ENCODE results near the gene KCNMB4. TPM values are rescaled to one million over a fixed set of nuclear protein-coding genes. Genes with fewer than 3 reads are reported as not detected.

The KCNMB4 gene

DNA sequence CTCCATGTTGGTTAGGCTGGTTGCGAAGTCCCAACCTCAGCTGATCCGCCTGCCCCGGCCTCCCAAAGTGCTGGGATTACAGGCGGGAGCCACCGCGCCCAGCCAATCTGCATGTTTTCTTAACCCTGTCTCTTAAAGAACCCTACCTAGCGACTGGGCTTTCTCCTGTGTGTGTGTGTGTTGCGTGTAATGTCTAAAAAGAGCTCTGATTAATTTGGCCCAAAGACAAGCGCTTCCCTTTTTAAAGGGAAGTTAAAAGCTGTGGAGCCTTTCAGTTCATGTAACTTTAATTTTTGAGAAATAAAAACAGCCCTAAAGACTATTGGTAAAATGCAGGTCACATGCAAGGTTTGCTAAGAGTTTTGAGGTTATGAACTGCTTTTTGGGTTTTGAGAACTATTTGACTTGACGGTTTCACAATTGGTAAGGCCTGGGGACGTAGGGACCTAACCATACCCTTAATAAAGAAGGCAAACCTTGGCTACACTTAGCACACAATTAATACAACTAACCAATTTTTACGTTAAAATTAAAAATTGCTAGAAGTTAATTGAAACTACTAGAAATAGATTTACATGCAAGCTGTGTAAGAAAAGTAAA lies 103.2 kb downstream of the KCNMB4 start:
- no peaks in the 10 kb centered on the region for H3K79me1 ChIP-seq (ENCODE audit: low read length)
- no peak overlapping the region for H3K4me2 ChIP-seq (ENCODE audit: low read length)
- no peaks in the 10 kb centered on the region for H3K27me3 ChIP-seq (ENCODE audit: insufficient read depth, low read length, poor library complexity)
- no peak overlapping the region for H4K5ac ChIP-seq (ENCODE audit: low read length)
- no peak overlapping the region for H3K4ac ChIP-seq (ENCODE audit: low read depth, low read length)
- no peak overlapping the region for H2AK5ac ChIP-seq (ENCODE audit: low read length)
- H3K18ac ChIP-seq (ENCODE audit: low read length): no peak overlapping the region
- no peaks in the 10 kb centered on the region for H3K79me2 ChIP-seq (ENCODE audit: control insufficient read depth, insufficient read depth, low read length)
- H4K8ac ChIP-seq (ENCODE audit: low read depth, low read length): no peak overlapping the region
- no peak overlapping the region for H3K4me3 ChIP-seq (ENCODE audit: low read length)
- H3K56ac ChIP-seq (ENCODE audit: low read length): no peak overlapping the region
- DNase-seq: no peak
- no peak overlapping the region for H2BK15ac ChIP-seq (replicated peaks; ENCODE audit: low read depth)
- no peak overlapping the region for H3K23ac ChIP-seq (ENCODE audit: low read length)
- WGBS (ENCODE audit: extremely low coverage, insufficient coverage, low lambda C conversion rate): 100% methylated on average over 1 of the region's 12 CpGs
- H3K36me3 ChIP-seq (ENCODE audit: control insufficient read depth, insufficient read depth, low read length): no peaks in the 10 kb centered on the region
- no peak overlapping the region for H2BK5ac ChIP-seq (ENCODE audit: low read length)
- H2BK120ac ChIP-seq (ENCODE audit: low read depth, low read length): no peak overlapping the region
- no peaks in the 10 kb centered on the region for H3K4me1 ChIP-seq (ENCODE audit: control insufficient read depth, low read depth, low read length)
- H3K9ac ChIP-seq (ENCODE audit: low read length): no peak overlapping the region
- H3K27ac ChIP-seq (ENCODE audit: low read depth, low read length): no peak overlapping the region

DNA sequence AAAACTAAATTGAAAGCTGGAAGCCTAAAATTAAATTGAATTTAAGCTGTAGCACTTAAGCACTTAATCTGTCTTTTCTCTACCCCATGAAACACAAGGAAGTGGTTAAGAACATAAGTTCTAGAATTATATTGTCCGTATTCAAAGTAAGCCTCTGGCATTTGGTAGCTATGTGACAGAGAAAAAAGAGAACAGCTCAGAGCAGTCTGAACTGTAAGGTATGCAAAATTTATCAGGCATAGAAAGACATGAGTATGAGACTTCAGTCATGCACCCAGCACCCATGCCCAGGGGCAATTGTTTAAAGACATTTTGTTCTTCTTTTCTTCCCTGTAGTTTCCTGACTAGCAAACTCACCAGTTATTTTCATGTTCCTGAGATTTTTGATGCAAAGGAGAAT lies 116.7 kb downstream of the KCNMB4 start:
- no peaks in the 10 kb centered on the region for H3K4me1 ChIP-seq (ENCODE audit: control insufficient read depth, low read depth, low read length)
- no peak overlapping the region for H2BK120ac ChIP-seq (ENCODE audit: low read depth, low read length)
- no peak overlapping the region for H3K4me2 ChIP-seq (ENCODE audit: low read length)
- no peak overlapping the region for H2AK5ac ChIP-seq (ENCODE audit: low read length)
- no peak overlapping the region for H3K4ac ChIP-seq (ENCODE audit: low read depth, low read length)
- no peak for DNase-seq
- no peak overlapping the region for H2BK15ac ChIP-seq (replicated peaks; ENCODE audit: low read depth)
- H3K79me1 ChIP-seq (ENCODE audit: low read length): no peaks in the 10 kb centered on the region
- H4K5ac ChIP-seq (ENCODE audit: low read length): no peak overlapping the region
- no peak overlapping the region for H3K56ac ChIP-seq (ENCODE audit: low read length)
- H3K23ac ChIP-seq (ENCODE audit: low read length): no peak overlapping the region
- H3K4me3 ChIP-seq (ENCODE audit: low read length): no peak overlapping the region
- H3K27me3 ChIP-seq (ENCODE audit: insufficient read depth, low read length, poor library complexity): no peaks in the 10 kb centered on the region
- H3K79me2 ChIP-seq (ENCODE audit: control insufficient read depth, insufficient read depth, low read length): no peaks in the 10 kb centered on the region
- no peak overlapping the region for H2BK5ac ChIP-seq (ENCODE audit: low read length)
- no peak overlapping the region for H4K8ac ChIP-seq (ENCODE audit: low read depth, low read length)
- H3K9ac ChIP-seq (ENCODE audit: low read length): no peak overlapping the region
- WGBS (ENCODE audit: extremely low coverage, insufficient coverage, low lambda C conversion rate): no CpG with 5 or more reads among the region's 1 CpG
- H3K36me3 ChIP-seq (ENCODE audit: control insufficient read depth, insufficient read depth, low read length): no peaks in the 10 kb centered on the region
- no peak overlapping the region for H3K27ac ChIP-seq (ENCODE audit: low read depth, low read length)
- no peak overlapping the region for H3K18ac ChIP-seq (ENCODE audit: low read length)

Small RNA genes lying within 50 kb of the gene (small RNA-seq; reads per million reads assigned to genes)
- gene RNU4-65P (ENCODE audit: insufficient read depth): not detected
